Vagina (tissue), 2 donors: Measurements from ENCODE around the gene KLK8. TPM values are rescaled to one million over a fixed set of nuclear protein-coding genes. Genes with fewer than 3 reads are reported as not detected.
A peak's percentile ranks its signal among the peaks of the same experiment; 100 is the strongest.

Experiments used
- DNase-seq, 2 donors: peaks; one replicate each; pipeline ENCODE4 v3.0.0-alpha.2; 2017; ENCODE audit errors: extremely low spot score in 2 of 2
- H3K27ac ChIP-seq: fragments of 200-600 bp; sonication (generic); one replicate; pipeline ENCODE4 v1.5.1; 2019
- H3K27me3 ChIP-seq: fragments of 200-600 bp; sonication (generic); one replicate; pipeline ENCODE4 v1.5.1; 2019
- H3K36me3 ChIP-seq, 2 donors: fragments of 200-600 bp; sonication (generic); one replicate each; pipeline ENCODE4 v1.5.1; 2017 to 2019
- H3K4me1 ChIP-seq: fragments of 200-600 bp; sonication (generic); one replicate; pipeline ENCODE4 v1.5.1; 2019
- H3K4me3 ChIP-seq, 2 donors: fragments of 200-600 bp; sonication (generic); 1 replicate in 1 of 2; 2 replicates in 1 of 2; pipeline ENCODE4 v1.5.1; 2016 to 2019
- H3K9me3 ChIP-seq: fragments of 200-600 bp; sonication (generic); one replicate; pipeline ENCODE4 v1.5.1; 2019
- POLR2A ChIP-seq, 2 donors: fragments of 450-650 bp; IDR thresholded peaks; one replicate each; pipeline ENCODE4 v1.6.1; 2017; ENCODE audit warnings: antibody characterized with exemption in 2 of 2, mild to moderate bottlenecking in 2 of 2, moderate library complexity in 2 of 2
- POLR2AphosphoS5 ChIP-seq, 2 donors: sonication (generic); formaldehyde crosslinking; IDR thresholded peaks; one replicate each; pipeline ENCODE4 v1.9.0; 2017; ENCODE audit warnings: antibody characterized with exemption in 2 of 2, mild to moderate bottlenecking in 2 of 2, low read depth in 1 of 2; ENCODE audit not compliant: insufficient read depth in 1 of 2
- intact Hi-C: fragments of 100-400 bp; cut with DNase I; formaldehyde crosslinking; loops from one replicate; pipeline ENCODE4 v1.15.1; 2023
- total RNA-seq: library from RNA; depleted of rRNA; stranded (reverse); fragments of >200 nt; gene quantifications from one replicate; pipeline ENCODE4 v1.2.3, GENCODE V29; 2016
- TF ChIP-seq, protein P1 (sequence below), 3 experiments: fragments of 450-650 bp in 2 of 3; fragments of 200-600 bp in 1 of 3; sonication (generic) in 1 of 3; IDR thresholded peaks; one replicate each; pipeline ENCODE4 v1.5.1; 2017 to 2019; ENCODE audit warnings: antibody characterized with exemption in 3 of 3, mild to moderate bottlenecking in 2 of 3, moderate library complexity in 2 of 3

KLK8 gene
- total RNA-seq, 1 donor from 2014 or later: 16.2 TPM

DNA sequence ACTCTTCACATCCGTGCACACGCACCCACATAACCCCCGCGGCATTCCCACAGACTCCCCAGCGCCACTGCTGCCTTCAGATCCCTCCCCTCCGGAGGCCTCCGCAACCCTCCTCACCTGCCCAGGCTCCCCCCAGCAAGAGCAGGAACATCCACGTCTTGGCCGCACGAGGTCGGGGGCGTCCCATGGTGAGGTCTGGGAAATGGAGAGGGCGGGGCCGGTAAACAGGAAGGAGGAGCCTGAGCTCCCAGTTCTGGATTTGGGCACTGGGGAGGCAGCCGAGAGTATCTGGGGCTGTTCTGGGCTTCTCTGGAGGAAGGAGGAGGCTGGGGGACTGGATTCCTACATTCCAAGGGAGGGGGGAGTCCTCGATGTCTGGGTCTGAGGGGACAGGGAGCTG, 423 bp downstream of the KLK8 start:
- H3K9me3 ChIP-seq: no peaks in the 10 kb centered on the region
- TF ChIP-seq POLR2AphosphoS5 (IDR thresholded peaks at IDR 0.05; ENCODE audit: insufficient read depth in 1 of 2, low read depth in 1 of 2) (peak in 1 of 2 donors; percentile 28), POLR2A (IDR thresholded peaks at IDR 0.05) (no peak)
- TF ChIP-seq, protein P1, sequence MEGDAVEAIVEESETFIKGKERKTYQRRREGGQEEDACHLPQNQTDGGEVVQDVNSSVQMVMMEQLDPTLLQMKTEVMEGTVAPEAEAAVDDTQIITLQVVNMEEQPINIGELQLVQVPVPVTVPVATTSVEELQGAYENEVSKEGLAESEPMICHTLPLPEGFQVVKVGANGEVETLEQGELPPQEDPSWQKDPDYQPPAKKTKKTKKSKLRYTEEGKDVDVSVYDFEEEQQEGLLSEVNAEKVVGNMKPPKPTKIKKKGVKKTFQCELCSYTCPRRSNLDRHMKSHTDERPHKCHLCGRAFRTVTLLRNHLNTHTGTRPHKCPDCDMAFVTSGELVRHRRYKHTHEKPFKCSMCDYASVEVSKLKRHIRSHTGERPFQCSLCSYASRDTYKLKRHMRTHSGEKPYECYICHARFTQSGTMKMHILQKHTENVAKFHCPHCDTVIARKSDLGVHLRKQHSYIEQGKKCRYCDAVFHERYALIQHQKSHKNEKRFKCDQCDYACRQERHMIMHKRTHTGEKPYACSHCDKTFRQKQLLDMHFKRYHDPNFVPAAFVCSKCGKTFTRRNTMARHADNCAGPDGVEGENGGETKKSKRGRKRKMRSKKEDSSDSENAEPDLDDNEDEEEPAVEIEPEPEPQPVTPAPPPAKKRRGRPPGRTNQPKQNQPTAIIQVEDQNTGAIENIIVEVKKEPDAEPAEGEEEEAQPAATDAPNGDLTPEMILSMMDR (IDR thresholded peaks at IDR 0.05): no peak
- no peak for DNase-seq
- no peaks in the 10 kb centered on the region for H3K36me3 ChIP-seq
- H3K4me3 ChIP-seq: peak overlapping the region in 1 of 2 donors; percentile 35
- H3K27me3 ChIP-seq: no peaks in the 10 kb centered on the region
- H3K4me1 ChIP-seq: no peaks in the 10 kb centered on the region
- intact Hi-C loops: no loop called here
- H3K27ac ChIP-seq: peak overlapping the region; percentile 64

DNA sequence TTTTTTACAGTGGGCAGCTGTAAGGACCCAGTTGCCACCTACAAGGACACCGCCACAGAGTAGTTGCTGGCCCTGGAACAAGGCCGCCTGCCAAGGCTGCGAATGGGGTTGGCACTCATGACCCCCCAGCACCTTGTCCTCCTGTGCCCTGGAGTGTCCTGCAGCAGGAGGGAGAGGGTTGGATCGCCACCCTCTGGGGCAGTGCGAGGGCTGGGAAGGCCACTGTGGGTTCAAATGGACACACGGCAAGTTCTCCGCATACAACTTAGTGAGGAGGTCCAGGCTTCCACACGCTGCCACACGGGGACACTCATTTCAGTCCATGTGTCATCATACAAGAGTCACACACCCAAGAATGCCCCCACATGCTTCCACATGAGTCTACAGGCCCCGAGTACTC, 978 bp downstream of the KLK8 start:
- Histone ChIP-seq H3K27ac (no peak overlapping the region), H3K27me3 (no peaks in the 10 kb centered on the region), H3K4me1 (no peaks in the 10 kb centered on the region), H3K36me3 (no peaks in the 10 kb centered on the region), H3K4me3 (peak overlapping the region in 1 of 2 donors; percentile 35), H3K9me3 (no peaks in the 10 kb centered on the region)
- TF ChIP-seq, protein P1 (IDR thresholded peaks at IDR 0.05): no peak
- TF ChIP-seq POLR2A (IDR thresholded peaks at IDR 0.05): no peak
- intact Hi-C loops: no loop called here
- no peak for DNase-seq

DNA sequence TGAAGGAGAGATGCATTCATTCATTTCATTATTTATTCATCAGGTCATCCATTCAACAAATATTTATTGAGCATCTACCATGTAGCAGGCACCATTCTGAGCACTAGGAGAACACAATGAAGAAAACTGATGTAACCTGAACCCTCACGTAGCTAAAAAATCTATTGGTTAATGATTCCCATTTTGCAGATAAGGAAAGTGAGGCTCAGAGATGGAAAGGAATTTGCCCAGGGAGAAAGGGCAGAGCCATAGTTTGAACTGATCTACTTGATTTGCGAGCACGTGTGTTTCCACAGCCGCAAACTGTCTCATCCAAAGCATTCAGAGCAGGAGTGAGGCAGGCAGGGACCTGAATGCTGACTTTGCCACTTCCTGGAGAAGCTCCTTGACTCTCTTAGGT, 2.7 kb downstream of the KLK8 start:
- H3K27ac ChIP-seq: no peak overlapping the region
- no peaks in the 10 kb centered on the region for H3K36me3 ChIP-seq
- no peaks in the 10 kb centered on the region for H3K27me3 ChIP-seq
- TF ChIP-seq POLR2A (IDR thresholded peaks at IDR 0.05): no peak
- no peak for TF ChIP-seq POLR2AphosphoS5 (IDR thresholded peaks at IDR 0.05; ENCODE audit: insufficient read depth in 1 of 2, low read depth in 1 of 2)
- TF ChIP-seq, protein P1 (IDR thresholded peaks at IDR 0.05): no peak
- no peak for DNase-seq
- intact Hi-C loops: no loop called here
- H3K4me3 ChIP-seq: no peak overlapping the region
- H3K9me3 ChIP-seq: no peaks in the 10 kb centered on the region
- no peaks in the 10 kb centered on the region for H3K4me1 ChIP-seq

DNA sequence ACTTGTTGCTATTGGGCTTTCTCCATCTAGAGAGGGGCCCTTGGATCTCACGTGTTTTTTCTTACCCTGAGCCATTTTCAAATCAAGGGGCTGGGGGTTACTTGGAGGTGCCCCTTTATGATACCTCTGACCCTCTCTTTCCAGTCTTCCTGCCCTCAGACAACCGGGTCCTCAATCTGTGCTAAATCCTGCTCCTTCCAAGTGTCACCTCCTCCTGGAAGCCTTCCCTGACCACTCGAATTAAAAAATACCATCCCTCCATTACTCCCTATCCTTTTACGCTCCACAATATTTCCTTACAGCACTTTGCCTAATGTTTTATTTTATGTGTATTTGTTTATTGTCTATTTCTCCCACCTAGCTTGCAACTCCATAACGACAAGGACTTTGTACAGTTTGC, 3.3 kb downstream of the KLK8 start:
- H3K27ac ChIP-seq: no peak overlapping the region
- no peaks in the 10 kb centered on the region for H3K4me1 ChIP-seq
- H3K36me3 ChIP-seq: no peaks in the 10 kb centered on the region
- H3K27me3 ChIP-seq: no peaks in the 10 kb centered on the region
- intact Hi-C loops: no loop called here
- H3K4me3 ChIP-seq: no peak overlapping the region
- no peak for DNase-seq
- TF ChIP-seq POLR2AphosphoS5 (IDR thresholded peaks at IDR 0.05; ENCODE audit: insufficient read depth in 1 of 2, low read depth in 1 of 2): no peak
- TF ChIP-seq, protein P1 (IDR thresholded peaks at IDR 0.05): no peak
- no peak for TF ChIP-seq POLR2A (IDR thresholded peaks at IDR 0.05)
- no peaks in the 10 kb centered on the region for H3K9me3 ChIP-seq

DNA sequence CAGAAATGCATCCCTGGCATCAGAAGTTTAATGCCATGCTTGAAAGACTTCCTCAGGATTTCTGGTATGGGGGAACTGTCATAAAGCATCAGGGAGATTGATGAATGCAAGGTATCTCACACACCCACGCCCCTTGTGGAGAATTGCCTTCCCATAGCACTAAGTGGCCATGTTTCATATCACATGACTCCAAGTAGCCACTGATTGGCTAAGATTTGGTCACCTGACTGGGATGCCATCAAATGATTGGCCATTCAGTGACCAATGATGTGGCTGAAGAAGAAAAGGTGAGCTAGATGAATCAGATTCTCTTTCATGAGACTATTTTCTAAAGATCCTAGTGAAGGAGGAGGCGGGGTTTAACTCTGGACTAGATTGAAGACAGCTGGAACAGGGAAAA, 7.3 kb downstream of the KLK8 start:
- Histone ChIP-seq H3K4me1 (no peaks in the 10 kb centered on the region), H3K27ac (no peak overlapping the region), H3K9me3 (no peaks in the 10 kb centered on the region), H3K4me3 (no peak overlapping the region), H3K36me3 (no peaks in the 10 kb centered on the region), H3K27me3 (no peaks in the 10 kb centered on the region)
- DNase-seq: no peak
- TF ChIP-seq POLR2A (IDR thresholded peaks at IDR 0.05) (no peak), POLR2AphosphoS5 (IDR thresholded peaks at IDR 0.05; ENCODE audit: insufficient read depth in 1 of 2, low read depth in 1 of 2) (no peak)
- TF ChIP-seq, protein P1 (IDR thresholded peaks at IDR 0.05): no peak
- intact Hi-C loops: no loop called here
